Measurements from ENCODE around the gene APC.

The APC gene

DNA sequence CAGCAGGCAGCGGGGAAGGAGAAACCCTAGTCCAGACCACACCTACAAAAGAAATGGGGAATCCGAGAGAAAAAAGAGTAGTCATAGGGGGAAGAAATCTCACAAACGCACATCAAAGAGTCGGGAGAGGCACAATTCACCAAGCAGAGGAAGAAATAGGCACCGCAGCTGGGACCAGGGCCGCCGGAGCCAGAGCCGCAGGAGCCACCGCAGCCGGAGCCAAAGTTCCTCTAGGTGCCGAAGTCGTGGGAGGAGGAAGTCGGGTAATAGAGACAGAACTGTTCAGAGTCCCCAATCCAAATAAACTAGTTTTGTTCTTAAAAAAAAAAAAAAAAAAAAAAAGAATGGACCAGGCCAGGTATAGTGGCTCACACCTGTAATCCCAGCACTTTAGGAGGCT lies 155.1 kb downstream of the APC start:
- no peak overlapping the region for H3K9ac ChIP-seq (ENCODE audit: low read length in 2 of 2)
- H3K27ac ChIP-seq (ENCODE audit: low read length), result no peak overlapping the region
- H3K36me3 ChIP-seq (ENCODE audit: control insufficient read depth in 2 of 2, insufficient read depth in 2 of 2, low read length in 2 of 2), result peaks cover 12 to 13% of the 10 kb centered on the region in 2 donors
- peaks cover 6% of the 10 kb centered on the region for H3K4me1 ChIP-seq (ENCODE audit: control insufficient read depth, insufficient read depth, low read length)
- H3K4me3 ChIP-seq (ENCODE audit: low read length in 2 of 2), result no peak overlapping the region
- no peaks in the 10 kb centered on the region for H3K27me3 ChIP-seq (ENCODE audit: control insufficient read depth in 1 of 2, insufficient read depth in 2 of 2, low read length in 2 of 2)
- no peaks in the 10 kb centered on the region for H3K9me3 ChIP-seq (ENCODE audit: control insufficient read depth in 2 of 2, low read length in 2 of 2)

DNA sequence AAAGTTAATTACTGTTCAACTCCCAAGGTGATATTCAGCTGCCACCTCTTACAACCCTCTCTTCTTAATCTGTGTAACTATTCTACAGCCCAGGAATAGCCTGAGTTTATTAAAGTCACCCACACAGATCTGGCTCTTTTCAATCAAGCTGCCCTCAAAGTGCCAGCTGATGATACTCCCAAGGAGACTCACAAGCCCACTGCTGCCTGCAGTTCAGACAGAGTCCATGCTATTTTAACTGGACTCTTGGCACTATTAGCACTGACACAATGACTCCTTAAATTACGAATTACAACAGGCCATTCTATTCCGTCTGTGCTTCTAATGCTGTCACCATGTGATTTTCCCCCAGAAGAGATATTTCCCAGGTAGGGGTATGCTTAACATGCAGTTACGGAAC lies 158.0 kb downstream of the APC start:
- Histone ChIP-seq H3K27me3 (ENCODE audit: control insufficient read depth in 1 of 2, insufficient read depth in 2 of 2, low read length in 2 of 2) (no peaks in the 10 kb centered on the region), H3K9me3 (ENCODE audit: control insufficient read depth in 2 of 2, low read length in 2 of 2) (no peaks in the 10 kb centered on the region), H3K27ac (ENCODE audit: low read length) (peak overlapping the region; percentile 24), H3K4me3 (ENCODE audit: low read length in 2 of 2) (no peak overlapping the region), H3K9ac (ENCODE audit: low read length in 2 of 2) (peak overlapping the region in 1 of 2 donors; percentile 15), H3K4me1 (ENCODE audit: control insufficient read depth, insufficient read depth, low read length) (peaks cover 6% of the 10 kb centered on the region), H3K36me3 (ENCODE audit: control insufficient read depth in 2 of 2, insufficient read depth in 2 of 2, low read length in 2 of 2) (peaks cover 17 to 28% of the 10 kb centered on the region in 2 donors)
